ENCODE results near the gene NACC2.

Gene NACC2

GRCh38 chr9:136007934-136008692 is 87.0 kb downstream of the NACC2 start:
- no peak for DNase-seq

GRCh38 chr9:136007276-136007933 is 87.7 kb downstream of the NACC2 start:
- no peak for DNase-seq

DNA sequence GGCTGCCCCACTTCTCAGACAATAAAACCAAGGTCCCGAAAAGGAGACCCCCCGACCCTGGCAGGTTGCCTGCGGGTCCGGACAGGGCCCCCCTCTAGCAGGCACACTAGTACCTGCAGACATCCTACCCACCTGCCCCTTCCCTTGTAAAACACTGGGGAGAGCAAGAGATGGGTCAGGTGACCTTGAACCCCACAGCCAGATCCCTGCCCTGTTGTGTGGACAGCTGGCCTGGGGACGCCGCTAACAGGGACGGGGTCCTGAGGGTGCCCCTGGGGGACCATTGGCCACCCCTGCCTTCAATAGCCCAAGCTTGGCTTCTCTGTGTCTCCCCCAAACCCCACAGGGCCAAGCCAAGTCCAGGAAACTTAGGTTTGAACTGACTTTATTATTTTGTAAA is 88.9 kb downstream of the NACC2 start:
- no peak for DNase-seq

GRCh38 chr9:136004712-136005111 is 90.4 kb downstream of the NACC2 start:
- no peak for DNase-seq

GRCh38 chr9:136004219-136004618 is 90.9 kb downstream of the NACC2 start:
- DNase-seq: no peak

GRCh38 chr9:136003411-136004218 is 91.5 kb downstream of the NACC2 start:
- DNase-seq: no peak

DNA sequence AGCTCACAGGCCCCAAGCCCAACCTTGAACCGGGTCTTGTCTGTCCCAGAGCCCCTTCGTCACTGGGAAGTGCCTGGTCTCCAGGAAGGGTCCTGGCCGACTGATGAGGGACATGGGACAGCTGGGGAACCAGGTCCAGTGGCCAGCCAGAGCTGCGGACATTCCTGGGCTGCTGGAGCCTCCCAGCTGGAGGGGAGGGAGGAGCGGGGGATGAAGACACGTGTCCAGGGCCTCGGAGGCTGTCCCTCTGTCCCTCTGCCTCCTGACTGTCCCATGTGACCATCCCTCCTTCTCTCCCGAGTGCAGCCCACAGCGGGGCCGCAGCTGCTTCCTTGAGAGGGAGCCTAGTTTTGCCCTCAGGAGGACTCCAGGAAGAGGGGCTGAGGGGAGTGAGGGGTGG is 92.2 kb downstream of the NACC2 start:
- DNase-seq: no peak

GRCh38 chr9:136002215-136002614 is 92.9 kb downstream of the NACC2 start:
- DNase-seq: no peak

GRCh38 chr9:136001231-136001630 is 93.9 kb downstream of the NACC2 start:
- DNase-seq: no peak

DNA sequence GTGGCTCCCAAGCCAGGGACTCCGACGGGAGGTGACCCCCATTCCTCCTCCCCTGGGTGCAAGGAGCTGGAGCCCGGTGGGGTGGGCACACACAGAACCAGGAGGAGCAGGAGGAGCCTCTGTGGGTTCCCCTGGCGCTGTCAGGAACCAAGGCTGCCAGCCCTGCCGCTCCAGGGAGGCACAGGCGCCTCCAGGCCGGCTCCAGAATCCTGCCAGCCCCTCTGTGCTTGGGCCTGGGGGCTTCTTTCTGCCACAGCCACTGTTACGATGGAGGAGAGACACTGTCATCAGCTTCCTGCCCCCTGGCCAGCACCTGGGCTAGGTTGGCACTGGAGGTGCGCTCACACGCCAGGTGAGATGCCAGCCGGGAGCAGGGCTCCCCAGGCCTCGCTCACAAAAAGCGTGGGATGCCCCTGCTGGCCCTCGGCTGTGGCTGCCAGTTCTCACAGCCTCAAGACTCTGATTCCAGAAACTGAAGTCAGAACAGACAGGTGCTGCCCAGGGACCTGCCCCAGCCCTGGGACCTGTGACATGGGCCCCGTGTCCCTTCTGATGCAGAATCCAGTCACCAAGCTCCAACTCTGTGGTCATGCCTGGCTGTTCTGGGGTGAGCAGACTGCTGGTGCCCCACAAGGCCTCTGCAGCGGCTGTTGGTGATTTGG is 96.5 kb downstream of the NACC2 start:
- DNase-seq: no peak

GRCh38 chr9:135998016-135998380 is 97.1 kb downstream of the NACC2 start:
- DNase-seq: no peak

DNA sequence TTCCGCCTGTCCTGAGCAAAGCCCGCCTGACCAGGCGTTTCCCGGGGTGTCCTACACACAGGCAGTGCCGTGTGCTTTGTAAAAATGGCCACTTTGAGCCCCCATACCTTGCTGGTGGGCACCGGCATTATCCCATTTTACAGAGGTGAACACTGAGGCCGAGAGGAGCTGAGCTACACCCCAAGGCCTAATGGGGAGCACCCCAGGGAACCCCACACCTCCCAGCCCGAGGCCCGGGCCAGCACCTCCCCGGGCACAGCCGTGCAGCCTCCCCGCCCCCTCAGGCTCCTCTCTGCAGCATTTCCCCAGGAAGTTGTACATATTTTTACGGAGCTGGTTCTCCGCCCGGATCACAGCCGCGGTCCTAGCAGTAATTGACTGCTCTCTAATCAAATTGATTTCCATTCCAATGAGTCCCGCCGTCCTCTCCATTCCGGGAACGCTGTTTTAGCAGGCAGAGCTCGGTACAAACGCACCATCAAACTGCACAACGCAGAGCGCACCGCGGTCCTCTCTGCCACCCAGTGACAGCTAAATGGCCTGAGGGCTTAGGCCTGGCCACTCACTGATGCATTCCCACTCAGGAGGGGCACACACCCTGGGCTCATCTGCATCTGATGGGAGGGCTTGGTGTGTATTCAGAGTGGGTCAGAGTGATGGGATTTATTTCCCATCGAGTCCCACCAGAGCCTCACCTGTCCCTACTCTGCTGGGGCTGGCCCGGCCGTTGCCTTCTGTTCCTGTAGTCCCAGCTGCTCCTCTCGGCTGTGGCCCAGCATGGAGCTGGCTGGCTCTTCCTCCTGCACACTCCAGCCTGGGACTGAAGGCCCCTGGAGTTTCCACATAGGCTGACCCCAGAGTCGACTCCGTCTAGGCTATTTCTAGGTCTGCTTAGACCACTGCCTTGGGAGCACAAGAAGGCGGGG is 97.7 kb downstream of the NACC2 start:
- DNase-seq: no peak

GRCh38 chr9:135995816-135996215 is 99.3 kb downstream of the NACC2 start:
- DNase-seq: no peak

DNA sequence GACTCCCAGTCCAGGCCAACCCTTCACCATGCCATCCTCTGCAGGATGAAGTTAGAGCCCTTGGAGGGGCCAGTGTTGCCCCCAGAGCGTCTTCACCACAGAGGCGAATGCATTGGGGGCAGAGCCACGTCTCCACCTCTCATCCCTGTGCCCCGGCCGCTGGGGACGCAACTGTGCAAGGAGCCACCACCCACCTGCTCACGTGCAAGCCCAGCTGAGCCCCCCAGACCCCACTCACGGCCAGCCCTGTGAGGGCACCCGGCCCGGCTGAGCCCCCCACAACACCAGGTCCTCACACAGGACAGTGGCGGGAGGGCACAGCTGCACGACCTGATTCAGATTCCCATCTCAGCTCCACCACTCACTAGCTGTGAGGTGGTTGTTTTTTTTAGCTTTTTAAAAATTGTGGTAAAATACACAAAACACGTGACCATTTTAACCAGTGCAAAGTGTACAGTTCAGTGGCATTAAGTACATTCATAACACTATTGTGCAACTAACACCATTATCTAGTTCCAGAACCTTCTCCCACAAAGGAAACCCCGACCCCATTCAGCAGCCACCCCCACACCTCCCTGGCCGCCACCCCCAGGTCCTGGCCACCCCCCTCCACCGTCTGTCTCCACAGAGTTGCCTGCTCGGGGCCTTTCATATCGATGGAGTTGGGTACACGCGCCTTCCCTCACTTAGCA is 100.4 kb downstream of the NACC2 start:
- no peak for DNase-seq

DNA sequence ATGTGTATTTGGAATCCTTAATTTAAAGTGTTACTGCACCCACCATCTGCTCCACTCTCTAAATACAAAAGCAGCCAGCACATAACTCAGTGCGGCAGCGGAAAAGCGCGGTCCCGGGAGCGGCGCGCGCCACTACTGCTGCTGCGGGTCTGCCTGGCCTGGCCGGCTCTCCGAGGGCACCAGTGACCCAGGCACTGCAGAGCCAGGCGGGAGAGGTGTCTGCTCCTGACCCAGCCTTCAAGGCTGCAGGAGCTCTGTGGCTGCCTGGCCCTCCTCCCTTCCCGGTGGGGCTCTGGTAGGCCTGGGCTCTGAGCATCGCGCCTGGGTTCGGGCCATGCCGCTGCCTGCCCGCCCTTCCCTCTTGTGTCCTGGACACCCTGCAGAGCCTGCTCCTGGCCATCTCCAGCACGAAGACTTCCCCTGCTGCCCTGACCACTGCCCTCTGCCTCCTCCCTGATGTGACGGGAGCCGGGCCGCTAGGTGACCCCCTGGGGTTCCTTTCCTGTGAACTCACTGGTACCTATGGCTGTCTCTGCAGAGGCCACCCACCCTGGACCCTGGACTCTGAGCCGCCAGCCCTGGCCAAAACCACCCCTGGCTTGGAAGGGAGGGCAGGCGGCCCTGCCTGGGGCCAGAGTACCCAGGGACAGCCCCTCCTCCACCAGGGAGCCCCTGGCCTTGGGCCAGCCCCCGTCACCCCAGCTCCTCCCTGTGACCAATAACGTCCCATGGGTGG is 101.2 kb downstream of the NACC2 start:
- no peak for DNase-seq

GRCh38 chr9:135993409-135993742 is 101.7 kb downstream of the NACC2 start:
- DNase-seq: no peak

GRCh38 chr9:135992486-135993408 is 102.3 kb downstream of the NACC2 start:
- DNase-seq: peak; percentile 49

DNA sequence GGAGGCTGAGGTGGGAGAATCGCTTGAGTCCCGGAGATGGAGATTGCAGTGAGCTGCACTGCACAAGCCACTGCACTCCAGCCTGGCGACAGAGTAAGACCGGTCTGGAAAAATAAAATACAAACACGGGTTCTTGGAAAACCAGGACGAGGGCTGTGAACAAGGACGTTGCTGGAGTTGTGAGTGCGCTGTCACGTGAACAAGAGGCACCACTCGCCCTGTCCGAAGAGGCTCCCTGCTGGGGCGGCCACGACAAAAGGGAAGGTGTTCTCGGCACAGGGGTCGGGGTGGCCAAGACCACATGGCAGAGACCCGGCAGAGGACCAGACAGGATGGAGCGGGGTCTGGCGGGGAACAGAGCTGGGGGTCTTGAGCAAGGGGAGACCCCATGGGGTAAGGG is 103.3 kb downstream of the NACC2 start:
- DNase-seq: no peak

All from CD4-positive, alpha-beta T cell treated with Interleukin-17A for 4 hours (primary cell).